Kidney (tissue), 14 donors: Measurements from ENCODE around the gene COQ2. TPM values are rescaled to one million over a fixed set of nuclear protein-coding genes. Genes with fewer than 3 reads are reported as not detected.

Experiments used
- DNase-seq, 5 donors: peaks; one replicate each; pipeline ENCODE4 v3.0.0-alpha.2; 2013 to 2020
- FAIRE-seq: peaks from 2 replicates; lab custom pipeline; 2012; peaks lifted over from hg19 to GRCh38; lab: Jason Lieb, UNC
- H3K27ac ChIP-seq, 2 donors: one replicate each; pipeline ENCODE4 v1.7.0; 2013; ENCODE audit warnings: low read depth in 2 of 2, low read length in 2 of 2, inconsistent platforms in 1 of 2
- H3K27me3 ChIP-seq: one replicate; pipeline ENCODE4 v1.7.1; 2013; ENCODE audit warnings: low read length, inconsistent platforms; ENCODE audit not compliant: control insufficient read depth, insufficient read depth
- H3K36me3 ChIP-seq, 3 donors: one replicate each; pipeline versions ENCODE4 v1.7.0 to v1.7.1; 2013; ENCODE audit warnings: low read length in 3 of 3, control low read depth in 1 of 3, inconsistent platforms in 1 of 3; ENCODE audit not compliant: insufficient read depth in 3 of 3, control insufficient read depth in 2 of 3
- H3K4me1 ChIP-seq, 3 donors: one replicate each; pipeline versions ENCODE4 v1.7.0 to v1.7.1; 2013; ENCODE audit warnings: low read length in 3 of 3, inconsistent platforms in 1 of 3, low read depth in 1 of 3; ENCODE audit not compliant: control insufficient read depth in 2 of 3, insufficient read depth in 2 of 3
- H3K4me3 ChIP-seq, 3 donors: one replicate each; pipeline versions ENCODE4 v1.7.0 to v1.8.1; 2013; ENCODE audit warnings: low read length in 3 of 3, control low read depth in 1 of 3, inconsistent platforms in 1 of 3
- H3K9ac ChIP-seq, 3 donors: one replicate each; pipeline versions ENCODE4 v1.7.0 to v1.7.1; 2013; ENCODE audit warnings: low read length in 3 of 3, control low read depth in 1 of 3, inconsistent platforms in 1 of 3
- H3K9me3 ChIP-seq, 3 donors: one replicate each; pipeline versions ENCODE4 v1.7.0 to v1.7.1; 2013; ENCODE audit warnings: low read length in 3 of 3, control low read depth in 1 of 3, inconsistent platforms in 1 of 3; ENCODE audit not compliant: control insufficient read depth in 2 of 3, insufficient read depth in 1 of 3
- intact Hi-C: fragments of 100-400 bp; cut with DNase I; formaldehyde crosslinking; loops from one replicate; pipeline ENCODE4 v1.11.1; 2022
- polyA plus RNA-seq: library from polyadenylated mRNA; stranded (reverse); fragments of 350-450 nt; fragmentation: Illumina TruSeq; extraction: RNeasy Lipid Tissue Mini Kit (QIAGEN cat#74804); gene quantifications from one replicate; pipeline ENCODE4 v1.2.3, GENCODE V29; 2014; ENCODE audit warnings: low read depth, low replicate concordance; ENCODE audit not compliant: insufficient read depth
- total RNA-seq: library from RNA; stranded (reverse); fragmentation: NEBNext Ultra II Directional; extraction: Animal tissue kit (Norgen Biotek cat#: 25700); gene quantifications from one replicate; pipeline ENCODE4 v1.2.1, GENCODE V29; 2021
- TF ChIP-seq, protein P1 (sequence below): IDR thresholded peaks from 3 replicates; pipeline ENCODE4 v1.5.1; 2012; ENCODE audit warnings: mild to moderate bottlenecking, moderate library complexity, borderline replicate concordance; ENCODE audit not compliant: insufficient read depth; ENCODE audit errors: extremely low read depth
- donor health status: control.
- donor health status: control.
- donor health status: control.
- donor health status: control.
- donor health status: control.
- donor health status: DM: yes; HTN: yes; CAD: no.
- donor health status: Normal renal cell carcinoma (clear cell type).

COQ2 gene
- total and polyA plus RNA-seq, 2 donors from 2014 or later = 8.1 to 11.6 TPM

DNA sequence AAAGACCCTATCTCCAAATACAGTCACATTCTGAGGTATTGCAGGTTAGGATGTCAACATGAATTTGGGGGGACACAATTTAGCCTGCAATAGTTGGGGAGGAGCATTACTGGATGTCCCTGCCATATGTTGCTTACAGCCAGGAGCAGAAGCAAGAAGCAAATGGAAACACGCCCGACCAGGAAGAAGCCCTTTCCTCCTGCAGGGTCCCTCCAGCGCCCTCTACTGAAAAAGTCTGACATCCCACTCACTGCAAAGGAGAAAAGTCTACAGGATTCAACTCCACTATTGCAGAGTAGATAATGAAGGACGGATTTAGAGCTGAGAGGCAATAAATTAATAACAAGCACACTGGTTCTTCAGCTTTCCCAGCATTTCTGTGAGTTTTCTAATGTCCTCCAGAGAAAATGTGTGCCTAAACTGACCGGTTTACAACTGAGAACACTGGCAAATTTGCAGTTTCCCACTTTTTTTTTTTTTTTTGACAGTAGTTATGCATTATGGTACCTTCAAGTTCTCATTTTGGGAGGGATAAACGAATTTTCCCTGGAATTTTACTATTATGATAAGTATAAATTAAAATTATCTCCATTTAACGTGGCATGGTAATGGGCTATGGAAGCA, 31.7 kb downstream of the COQ2 start:
- no peaks in the 10 kb centered on the region for H3K27me3 ChIP-seq
- H3K4me3 ChIP-seq = no peak overlapping the region
- peak in 3 of 5 donors; percentile 51 to 66 (median 58) for DNase-seq
- no peaks in the 10 kb centered on the region for H3K9me3 ChIP-seq
- intact Hi-C loops = no loop called here
- H3K4me1 ChIP-seq = no peaks in the 10 kb centered on the region
- no peak overlapping the region for H3K27ac ChIP-seq
- FAIRE-seq = no peak
- no peaks in the 10 kb centered on the region for H3K36me3 ChIP-seq
- TF ChIP-seq, protein P1, sequence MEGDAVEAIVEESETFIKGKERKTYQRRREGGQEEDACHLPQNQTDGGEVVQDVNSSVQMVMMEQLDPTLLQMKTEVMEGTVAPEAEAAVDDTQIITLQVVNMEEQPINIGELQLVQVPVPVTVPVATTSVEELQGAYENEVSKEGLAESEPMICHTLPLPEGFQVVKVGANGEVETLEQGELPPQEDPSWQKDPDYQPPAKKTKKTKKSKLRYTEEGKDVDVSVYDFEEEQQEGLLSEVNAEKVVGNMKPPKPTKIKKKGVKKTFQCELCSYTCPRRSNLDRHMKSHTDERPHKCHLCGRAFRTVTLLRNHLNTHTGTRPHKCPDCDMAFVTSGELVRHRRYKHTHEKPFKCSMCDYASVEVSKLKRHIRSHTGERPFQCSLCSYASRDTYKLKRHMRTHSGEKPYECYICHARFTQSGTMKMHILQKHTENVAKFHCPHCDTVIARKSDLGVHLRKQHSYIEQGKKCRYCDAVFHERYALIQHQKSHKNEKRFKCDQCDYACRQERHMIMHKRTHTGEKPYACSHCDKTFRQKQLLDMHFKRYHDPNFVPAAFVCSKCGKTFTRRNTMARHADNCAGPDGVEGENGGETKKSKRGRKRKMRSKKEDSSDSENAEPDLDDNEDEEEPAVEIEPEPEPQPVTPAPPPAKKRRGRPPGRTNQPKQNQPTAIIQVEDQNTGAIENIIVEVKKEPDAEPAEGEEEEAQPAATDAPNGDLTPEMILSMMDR = peak; percentile 36
- no peak overlapping the region for H3K9ac ChIP-seq

DNA sequence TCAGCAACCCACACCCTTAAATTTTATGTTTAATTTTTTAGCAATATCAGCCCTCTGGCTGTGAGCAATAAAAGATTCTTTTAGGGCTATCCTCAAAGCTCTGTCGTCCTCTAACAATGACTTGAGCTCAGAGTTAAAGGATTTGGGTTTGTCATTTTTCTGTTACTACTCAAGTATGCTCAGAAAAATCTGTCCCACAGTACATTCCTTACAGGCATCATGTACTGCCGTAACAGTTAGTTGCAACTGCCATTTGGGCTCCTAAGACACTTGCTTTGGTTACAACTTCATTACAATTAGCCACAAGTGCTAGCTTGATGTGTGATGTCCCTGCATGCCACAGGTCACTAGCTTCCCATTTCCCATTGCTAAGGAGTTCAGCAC, 33.2 kb downstream of the COQ2 start:
- H3K9ac ChIP-seq = no peak overlapping the region
- no peaks in the 10 kb centered on the region for H3K4me1 ChIP-seq
- H3K36me3 ChIP-seq = no peaks in the 10 kb centered on the region
- intact Hi-C loops = no loop called here
- no peak for FAIRE-seq
- no peaks in the 10 kb centered on the region for H3K9me3 ChIP-seq
- H3K27me3 ChIP-seq = no peaks in the 10 kb centered on the region
- no peak overlapping the region for H3K27ac ChIP-seq
- DNase-seq = no peak
- H3K4me3 ChIP-seq = no peak overlapping the region
- TF ChIP-seq, protein P1 = no peak

DNA sequence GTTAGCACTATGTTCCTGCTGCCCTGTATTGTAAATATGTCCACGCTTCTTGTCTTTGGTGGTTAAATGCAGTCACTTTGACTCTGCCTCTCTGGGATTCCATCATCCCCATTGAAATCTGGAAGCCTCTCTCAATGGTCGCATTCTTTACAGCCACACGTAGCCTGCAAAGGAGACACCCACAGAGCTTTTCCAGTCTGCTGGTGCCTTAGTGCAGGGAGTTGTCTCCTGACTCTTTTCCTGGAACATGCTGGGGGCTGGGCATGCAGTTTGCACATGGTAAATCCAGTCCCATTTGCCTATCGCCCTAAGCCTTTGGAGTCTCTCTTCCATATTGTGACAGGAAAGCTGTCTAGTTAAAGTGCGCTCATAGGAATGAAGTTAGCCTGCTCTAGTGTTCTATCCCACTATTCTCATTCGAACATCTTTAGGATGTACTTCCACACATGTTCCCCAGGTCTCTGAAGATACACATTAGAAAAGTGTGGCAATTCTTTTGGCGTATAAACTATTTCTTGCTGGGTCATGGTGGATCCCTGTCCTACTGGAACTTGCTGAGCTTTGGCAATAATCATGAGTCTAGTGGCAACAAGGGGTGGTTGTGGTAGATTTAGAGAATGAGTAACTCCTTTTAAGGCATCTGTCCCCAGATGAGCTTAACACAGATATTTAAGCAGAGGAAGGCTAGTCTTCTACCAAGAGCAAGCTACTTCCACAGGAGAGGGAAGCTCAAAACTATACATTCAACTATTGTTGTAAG, 33.7 kb downstream of the COQ2 start:
- Histone ChIP-seq H3K27ac (no peak overlapping the region), H3K4me3 (no peak overlapping the region), H3K36me3 (no peaks in the 10 kb centered on the region), H3K4me1 (no peaks in the 10 kb centered on the region), H3K9ac (no peak overlapping the region), H3K27me3 (no peaks in the 10 kb centered on the region), H3K9me3 (no peaks in the 10 kb centered on the region)
- FAIRE-seq = no peak
- DNase-seq = no peak
- intact Hi-C loops = no loop called here
- TF ChIP-seq, protein P1 = no peak
